ENCODE data around the gene CTNNB1.
"Not testable (repeated sequence)": the region's sequence is repeated elsewhere in the genome, so short reads cannot be mapped to it uniquely, and the experiment has no call there.

The CTNNB1 gene

DNA sequence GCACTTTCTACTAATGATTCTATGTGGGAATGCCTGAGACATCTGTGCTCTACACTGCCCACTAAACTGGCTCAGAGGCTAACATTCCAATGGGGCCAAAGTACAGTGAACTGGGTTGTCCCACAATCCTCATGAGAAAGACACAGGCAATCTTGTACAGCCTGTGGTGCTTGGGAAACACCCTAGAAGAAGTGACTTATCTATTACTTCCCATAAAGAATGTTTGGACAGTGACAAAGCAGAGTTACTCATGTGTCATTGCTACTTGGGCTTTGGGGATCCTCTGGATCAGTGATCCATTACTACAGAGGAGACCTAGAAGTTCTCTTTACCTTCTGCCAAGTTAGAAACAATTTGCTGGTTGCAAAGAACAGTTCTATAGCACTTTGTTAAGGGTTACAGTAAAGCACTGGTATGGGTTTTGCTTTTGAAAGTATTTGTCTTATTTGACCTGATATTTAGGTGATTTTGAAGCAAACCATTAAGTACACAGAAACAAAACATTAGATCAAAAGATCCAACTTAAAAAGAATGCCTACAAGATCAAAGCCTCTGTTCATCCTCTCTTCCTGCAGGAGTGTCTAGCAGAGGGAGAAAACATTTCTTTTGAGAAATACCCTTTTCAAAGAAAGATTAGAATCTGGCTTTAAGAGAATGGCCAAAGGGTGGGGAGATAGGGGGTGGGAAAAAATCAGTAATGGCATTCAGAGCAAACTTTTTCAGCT is 75.8 kb downstream of the CTNNB1 start:
- TF ChIP-seq, protein P1, sequence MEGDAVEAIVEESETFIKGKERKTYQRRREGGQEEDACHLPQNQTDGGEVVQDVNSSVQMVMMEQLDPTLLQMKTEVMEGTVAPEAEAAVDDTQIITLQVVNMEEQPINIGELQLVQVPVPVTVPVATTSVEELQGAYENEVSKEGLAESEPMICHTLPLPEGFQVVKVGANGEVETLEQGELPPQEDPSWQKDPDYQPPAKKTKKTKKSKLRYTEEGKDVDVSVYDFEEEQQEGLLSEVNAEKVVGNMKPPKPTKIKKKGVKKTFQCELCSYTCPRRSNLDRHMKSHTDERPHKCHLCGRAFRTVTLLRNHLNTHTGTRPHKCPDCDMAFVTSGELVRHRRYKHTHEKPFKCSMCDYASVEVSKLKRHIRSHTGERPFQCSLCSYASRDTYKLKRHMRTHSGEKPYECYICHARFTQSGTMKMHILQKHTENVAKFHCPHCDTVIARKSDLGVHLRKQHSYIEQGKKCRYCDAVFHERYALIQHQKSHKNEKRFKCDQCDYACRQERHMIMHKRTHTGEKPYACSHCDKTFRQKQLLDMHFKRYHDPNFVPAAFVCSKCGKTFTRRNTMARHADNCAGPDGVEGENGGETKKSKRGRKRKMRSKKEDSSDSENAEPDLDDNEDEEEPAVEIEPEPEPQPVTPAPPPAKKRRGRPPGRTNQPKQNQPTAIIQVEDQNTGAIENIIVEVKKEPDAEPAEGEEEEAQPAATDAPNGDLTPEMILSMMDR (IDR thresholded peaks at IDR 0.05; ENCODE audit: low read depth, low read length): no peak
- no peaks in the 10 kb centered on the region for H3K36me3 ChIP-seq
- H3K27ac ChIP-seq: no peak overlapping the region
- no peak overlapping the region for H3K4me3 ChIP-seq (ENCODE audit: low read depth, low read length)
- DNase-seq: no peak
- no peaks in the 10 kb centered on the region for H3K27me3 ChIP-seq (ENCODE audit: insufficient read depth, low read depth, severe bottlenecking)
- H3K9me3 ChIP-seq (ENCODE audit: severe bottlenecking): peaks cover 3% of the 10 kb centered on the region

DNA sequence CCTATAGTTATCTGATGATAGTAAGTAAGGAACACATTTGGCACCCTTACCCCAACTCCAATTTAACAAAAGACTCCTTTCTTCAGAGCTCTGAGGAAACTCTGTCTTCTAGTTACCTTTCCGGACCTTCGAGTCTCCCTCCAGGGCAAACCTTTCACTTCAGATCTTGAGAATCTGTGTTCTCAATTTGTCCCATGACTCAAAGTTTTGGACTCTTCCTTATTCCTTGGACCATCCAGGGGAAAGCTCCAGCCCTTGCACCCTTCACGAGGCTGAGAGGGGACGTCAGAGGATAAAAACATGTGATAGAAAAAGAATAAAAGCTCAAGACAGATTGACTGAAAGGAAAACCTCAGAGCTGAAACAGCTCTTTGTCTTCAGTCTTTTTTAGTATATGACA is 76.9 kb downstream of the CTNNB1 start:
- Histone ChIP-seq H3K27me3 (ENCODE audit: insufficient read depth, low read depth, severe bottlenecking) (no peaks in the 10 kb centered on the region), H3K4me3 (ENCODE audit: low read depth, low read length) (no peak overlapping the region)
- no peak for DNase-seq

DNA sequence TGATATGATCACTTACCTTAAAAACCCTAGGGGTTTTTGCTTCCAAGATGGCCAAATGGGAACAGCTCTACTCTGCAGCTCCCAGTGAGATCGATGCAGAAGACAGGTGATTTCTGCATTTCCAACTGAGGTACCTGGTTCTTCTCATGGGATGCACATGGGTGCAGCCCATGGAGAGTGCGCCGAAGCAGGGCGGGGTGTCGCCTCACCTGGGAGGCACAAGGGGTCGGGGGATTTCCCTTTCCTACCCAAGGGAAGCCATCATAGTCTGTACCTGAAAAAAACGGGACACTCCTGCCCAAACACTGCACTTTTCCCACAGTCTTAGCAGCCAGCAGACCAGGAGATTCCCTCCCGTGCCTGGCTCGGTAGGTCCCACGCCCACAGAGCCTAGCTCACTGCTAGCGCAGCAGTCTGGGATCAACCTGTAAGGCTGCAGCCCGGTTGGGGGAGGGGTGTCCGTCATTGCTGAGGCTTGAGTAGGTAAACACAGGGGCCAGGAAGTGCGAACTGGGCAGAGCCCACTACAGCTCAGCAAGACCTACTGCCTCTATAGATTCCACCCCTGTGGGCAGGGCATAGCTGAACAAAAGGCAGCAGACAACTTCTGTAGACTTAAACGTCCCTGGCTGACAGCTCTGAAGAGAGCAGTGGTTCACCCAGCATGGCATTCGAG is 78.6 kb downstream of the CTNNB1 start:
- Histone ChIP-seq H3K9me3 (ENCODE audit: severe bottlenecking) (no peaks in the 10 kb centered on the region), H3K27me3 (ENCODE audit: insufficient read depth, low read depth, severe bottlenecking) (no peaks in the 10 kb centered on the region), H3K4me3 (ENCODE audit: low read depth, low read length) (no peak overlapping the region), H3K27ac (no peak overlapping the region), H3K36me3 (no peaks in the 10 kb centered on the region)
- DNase-seq: no peak
- TF ChIP-seq, protein P1 (IDR thresholded peaks at IDR 0.05; ENCODE audit: low read depth, low read length): no peak

More for the DNA sequence above, 76.9 kb downstream of the CTNNB1 start:
- Histone ChIP-seq H3K27ac (no peak overlapping the region), H3K9me3 (ENCODE audit: severe bottlenecking) (peaks cover 3% of the 10 kb centered on the region), H3K36me3 (no peaks in the 10 kb centered on the region)
- TF ChIP-seq, protein P1 (IDR thresholded peaks at IDR 0.05; ENCODE audit: low read depth, low read length): no peak

DNA sequence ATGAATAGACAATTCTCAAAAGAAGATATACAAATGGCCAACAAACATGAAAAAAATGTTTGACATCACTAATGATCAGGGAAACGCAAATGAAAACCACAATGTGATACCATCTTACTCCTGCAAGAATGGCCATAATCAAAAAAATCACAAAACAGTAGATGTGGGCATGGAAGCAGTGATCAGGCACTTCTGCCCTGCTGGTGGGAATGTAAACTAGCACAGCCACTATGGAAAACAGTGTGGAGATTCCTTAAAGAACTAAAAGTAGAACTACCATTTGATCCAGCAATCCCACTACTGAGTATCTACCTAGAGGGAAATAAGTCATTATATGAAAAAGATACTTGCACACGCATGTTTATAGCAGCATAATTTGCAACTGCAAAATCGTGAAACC is 85.6 kb downstream of the CTNNB1 start:
- not testable (repeated sequence) for H3K27me3 ChIP-seq (ENCODE audit: insufficient read depth, low read depth, severe bottlenecking); DNase-seq; H3K9me3 ChIP-seq (ENCODE audit: severe bottlenecking); H3K27ac ChIP-seq; H3K36me3 ChIP-seq; H3K4me3 ChIP-seq (ENCODE audit: low read depth, low read length)

DNA sequence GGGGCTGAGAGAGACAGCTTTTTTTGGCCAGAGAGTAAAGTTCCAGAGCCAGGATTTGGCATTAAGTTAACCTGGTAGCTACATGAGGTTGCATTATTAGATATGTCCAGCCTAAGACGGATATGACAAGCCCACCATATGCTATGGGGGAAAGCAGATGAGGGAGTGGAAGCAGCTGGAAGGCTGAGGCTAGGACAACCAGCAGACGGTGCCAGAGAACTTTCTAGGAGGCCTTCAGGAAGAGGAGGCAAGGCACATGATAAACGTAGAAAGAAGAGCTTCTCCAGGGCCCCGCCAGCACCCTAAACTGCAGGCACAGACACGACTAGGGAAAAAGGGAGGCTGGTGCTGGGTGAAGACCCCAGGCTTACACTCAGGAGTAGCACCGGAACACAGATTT is 87.0 kb downstream of the CTNNB1 start:
- TF ChIP-seq, protein P1 (IDR thresholded peaks at IDR 0.05; ENCODE audit: low read depth, low read length): peak; percentile 45

DNA sequence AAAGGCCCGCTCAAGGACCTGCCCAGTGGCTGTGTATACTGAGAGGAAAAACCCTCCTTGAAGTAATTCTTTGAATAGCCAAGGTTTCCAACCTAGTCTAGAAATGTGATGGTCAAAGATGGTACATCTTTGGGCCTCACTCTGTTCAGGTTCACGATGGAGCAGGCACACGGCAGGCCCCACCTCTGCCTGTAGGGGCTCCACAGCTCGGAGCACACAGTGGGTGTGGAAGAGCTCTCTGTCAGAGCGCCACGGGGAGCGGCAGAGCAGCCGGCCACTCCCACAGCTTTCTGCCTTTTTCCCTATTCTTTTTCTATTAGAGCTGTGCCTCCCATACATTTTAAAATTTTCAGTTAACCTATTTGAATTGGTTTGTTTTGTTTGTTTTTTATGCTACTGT is 89.5 kb downstream of the CTNNB1 start:
- TF ChIP-seq, protein P1 (IDR thresholded peaks at IDR 0.05; ENCODE audit: low read depth, low read length): no peak
- Histone ChIP-seq H3K27me3 (ENCODE audit: insufficient read depth, low read depth, severe bottlenecking) (no peaks in the 10 kb centered on the region), H3K4me3 (ENCODE audit: low read depth, low read length) (no peak overlapping the region), H3K9me3 (ENCODE audit: severe bottlenecking) (no peaks in the 10 kb centered on the region), H3K36me3 (no peaks in the 10 kb centered on the region), H3K27ac (no peak overlapping the region)
- DNase-seq: no peak

More for the DNA sequence above, 87.0 kb downstream of the CTNNB1 start:
- DNase-seq: no peak
- H3K27me3 ChIP-seq (ENCODE audit: insufficient read depth, low read depth, severe bottlenecking): no peaks in the 10 kb centered on the region
- no peak overlapping the region for H3K27ac ChIP-seq
- H3K36me3 ChIP-seq: no peaks in the 10 kb centered on the region
- H3K4me3 ChIP-seq (ENCODE audit: low read depth, low read length): no peak overlapping the region
- H3K9me3 ChIP-seq (ENCODE audit: severe bottlenecking): no peaks in the 10 kb centered on the region

Data from WERI-Rb-1 (cell line).